AG09319 (cell line): ENCODE data around the gene UPP2.

Experiments used
- DNase-seq: peaks from one replicate; pipeline ENCODE4 v3.0.0-alpha.2; 2010; ENCODE audit warnings: low read depth; ENCODE audit errors: extremely low read depth
- CTCF ChIP-seq: IDR thresholded peaks from 2 replicates; pipeline ENCODE4 v1.5.1; 2011; ENCODE audit warnings: low read depth, mild to moderate bottlenecking, inconsistent platforms, low read length, moderate library complexity

The UPP2 gene

GRCh38 chr2:158129037-158129436 lies 27.4 kb downstream of the UPP2 start:
- TF ChIP-seq CTCF, result no peak

DNA sequence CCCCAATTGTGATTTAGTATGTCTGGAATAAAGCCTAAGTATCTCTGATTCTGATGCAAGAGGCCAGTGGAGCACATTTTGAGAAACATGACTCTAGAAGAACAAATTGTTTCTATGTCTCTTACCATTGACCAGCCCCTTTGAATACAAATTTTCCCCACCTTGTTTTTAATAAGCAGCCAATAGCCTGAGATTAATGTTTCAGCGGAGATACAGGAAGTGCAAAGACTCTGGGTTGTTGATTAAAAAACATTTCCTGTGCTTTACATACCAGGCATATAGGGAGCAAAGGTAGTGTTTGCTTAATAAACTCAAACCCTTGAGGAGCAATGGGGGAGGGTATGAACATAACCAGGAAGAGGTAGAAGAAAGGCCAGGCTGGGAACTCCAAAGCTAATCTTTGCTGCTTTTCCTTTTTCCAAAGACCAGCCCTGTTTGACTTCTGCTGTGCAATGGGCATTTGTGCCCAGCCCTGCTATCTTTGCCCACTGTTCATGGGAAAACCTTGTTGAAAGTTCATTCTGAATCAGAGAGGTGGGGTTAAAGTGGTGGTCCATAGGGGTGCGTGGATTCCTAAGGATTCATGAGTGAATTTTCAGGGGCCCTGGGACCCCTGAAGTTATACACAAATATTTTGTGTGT lies 29.3 kb downstream of the UPP2 start:
- no peak for DNase-seq
- no peak for TF ChIP-seq CTCF

More at GRCh38 chr2:158129037-158129436, 27.4 kb downstream of the UPP2 start:
- DNase-seq, result no peak

GRCh38 chr2:158131483-158131912 lies 29.8 kb downstream of the UPP2 start:
- no peak for DNase-seq
- no peak for TF ChIP-seq CTCF

- TF ChIP-seq CTCF, result no peak
- DNase-seq, result no peak
Observed at GRCh38 chr2:158131919-158132566, 30.4 kb downstream of the UPP2 start.

DNA sequence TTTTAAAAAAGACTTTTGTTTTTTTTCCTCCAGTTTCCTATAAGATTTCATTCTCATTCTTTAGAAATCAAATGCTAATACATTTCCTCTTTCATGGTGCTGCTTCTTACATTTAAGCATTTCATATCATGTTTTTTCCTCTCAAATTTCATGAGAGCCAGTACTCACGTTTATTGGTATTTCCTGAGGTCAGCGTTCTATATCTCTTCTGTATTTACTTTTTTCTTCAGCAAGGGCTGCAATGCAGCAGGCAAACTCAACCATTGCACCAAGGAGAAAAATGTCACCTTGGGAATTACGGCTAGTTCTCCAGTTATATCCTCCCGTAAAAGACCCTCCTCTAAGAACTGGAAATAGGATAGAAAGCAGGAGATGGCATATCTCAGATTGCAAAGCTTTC lies 32.4 kb downstream of the UPP2 start:
- TF ChIP-seq CTCF, result no peak
- no peak for DNase-seq

GRCh38 chr2:158134655-158135054 lies 33.0 kb downstream of the UPP2 start:
- no peak for DNase-seq
- TF ChIP-seq CTCF, result no peak

DNA sequence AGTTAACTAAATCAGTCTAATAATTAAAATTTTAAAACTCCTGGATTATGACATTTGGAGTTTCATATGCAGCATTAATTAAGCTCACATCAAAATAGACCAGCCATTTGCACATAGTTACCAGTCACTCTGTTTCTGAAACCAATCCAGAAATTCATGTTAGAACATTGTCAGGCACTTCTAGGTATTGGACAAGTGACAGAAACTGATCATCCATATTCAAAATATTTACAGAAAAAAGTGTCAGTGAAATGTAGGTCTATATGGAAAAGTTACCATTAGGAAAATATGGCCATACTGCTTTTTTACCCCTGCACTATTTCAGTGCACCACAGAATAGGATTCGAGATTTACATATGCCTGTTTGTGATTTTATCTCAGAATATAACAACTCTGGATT lies 33.4 kb downstream of the UPP2 start:
- no peak for TF ChIP-seq CTCF
- DNase-seq, result no peak
